ENCODE data around the gene MATCAP1. TPM values are rescaled to one million over a fixed set of nuclear protein-coding genes. Genes with fewer than 3 reads are reported as not detected.

MATCAP1 gene
- polyA plus RNA-seq, 4 donors: 15.7 to 19.0 (median 18.2) TPM

DNA sequence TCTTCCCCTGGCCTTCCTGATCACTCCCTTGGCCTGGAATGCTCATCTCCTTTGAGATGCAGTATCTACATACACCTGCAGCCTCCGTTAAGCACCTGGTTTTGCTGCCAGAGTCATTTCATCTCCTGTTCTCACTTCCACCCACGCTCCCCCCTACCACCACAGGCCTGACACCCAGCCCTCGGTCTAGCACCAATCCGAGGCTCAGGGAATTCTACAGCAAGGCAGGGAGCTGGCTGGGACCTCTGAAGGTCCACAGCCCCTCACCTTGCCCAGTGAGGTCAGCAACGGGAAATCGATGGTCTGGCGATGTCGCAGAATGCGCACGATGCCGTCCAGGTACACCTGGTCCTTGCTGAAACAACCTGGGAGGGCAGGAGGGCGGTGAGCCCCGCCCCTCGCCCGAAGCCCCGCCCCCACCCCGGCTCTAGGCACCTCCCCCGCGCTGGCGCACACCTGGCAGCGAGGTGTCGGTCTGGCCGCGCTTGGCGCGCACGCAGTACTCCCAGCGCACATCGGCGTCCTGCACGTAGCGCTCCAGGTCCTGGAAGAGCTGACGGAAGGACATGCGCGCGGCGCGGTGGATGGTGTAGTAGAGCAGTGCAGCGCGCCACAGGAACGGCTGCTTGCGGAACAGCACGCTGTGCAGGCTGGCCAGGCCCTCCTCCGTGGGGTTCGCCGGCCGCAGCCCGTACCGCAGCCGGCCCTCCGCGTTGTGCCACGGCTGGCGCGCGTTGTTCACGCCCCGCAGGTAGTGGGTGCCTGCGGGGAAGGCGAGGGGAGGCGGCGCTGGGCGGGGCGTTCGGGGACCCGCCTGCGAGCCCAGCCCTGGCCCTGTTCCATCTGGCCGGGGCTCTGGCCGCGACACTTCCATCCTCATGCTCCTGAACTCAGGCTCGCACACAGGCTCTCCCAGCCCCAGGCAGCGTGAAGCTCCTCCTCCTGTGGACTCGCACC is 5.7 kb downstream of the MATCAP1 start:
- peaks cover 0 to 42% (median 0%) of the 10 kb centered on the region in 3 donors for H3K27me3 ChIP-seq (ENCODE audit: control insufficient read depth in 3 of 3, insufficient read depth in 3 of 3, low read length in 3 of 3)
- H3K4me3 ChIP-seq (ENCODE audit: low read depth in 1 of 3, low read length in 3 of 3): peak overlapping the region in 2 of 3 donors; percentile 25 to 48
- WGBS, 3 donors: 2 to 5% (median 4%) methylated on average over 49 to 73 of the region's 73 CpGs
- peak overlapping the region in 2 of 3 donors; percentile 30 to 66 for H3K27ac ChIP-seq (ENCODE audit: low read depth in 1 of 3, low read length in 2 of 3)
- H3K36me3 ChIP-seq (ENCODE audit: control insufficient read depth in 3 of 3, insufficient read depth in 2 of 3, low read depth in 1 of 3, low read length in 3 of 3): peaks cover 0 to 8% (median 0%) of the 10 kb centered on the region in 3 donors
- H3K9me3 ChIP-seq (ENCODE audit: control insufficient read depth in 2 of 2, insufficient read depth in 1 of 2, low read depth in 1 of 2, low read length in 1 of 2): no peaks in the 10 kb centered on the region
- FAIRE-seq (no peak), DNase-seq (peak; percentile 90 to 92)
- peaks cover 3 to 30% (median 4%) of the 10 kb centered on the region in 3 donors for H3K4me1 ChIP-seq (ENCODE audit: control insufficient read depth in 3 of 3, insufficient read depth in 2 of 3, low read depth in 1 of 3, low read length in 2 of 3)

DNA sequence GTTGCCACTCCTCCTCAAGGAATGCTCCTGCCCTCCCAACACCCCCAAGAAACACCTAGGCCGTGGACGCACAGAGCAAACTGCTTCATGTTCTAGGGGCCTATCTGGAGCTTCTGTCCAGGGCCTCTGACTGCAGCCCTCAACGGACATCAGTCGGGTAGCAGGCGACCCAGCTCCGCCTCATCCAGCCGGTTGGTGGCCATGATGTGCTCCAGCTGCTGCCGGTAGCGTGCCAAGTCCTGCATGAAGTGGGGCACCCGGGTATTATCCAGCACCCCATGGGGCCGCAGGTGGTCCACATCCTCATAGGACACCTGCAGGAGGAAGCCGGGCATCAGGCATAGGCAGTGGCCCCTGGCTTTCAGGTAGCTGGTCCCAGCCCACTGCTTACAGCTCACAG is 7.1 kb downstream of the MATCAP1 start:
- peaks cover 0 to 56% (median 0%) of the 10 kb centered on the region in 3 donors for H3K27me3 ChIP-seq (ENCODE audit: control insufficient read depth in 3 of 3, insufficient read depth in 3 of 3, low read length in 3 of 3)
- 90 to 93% (median 90%) methylated on average over 12 of the region's 12 CpGs for WGBS, 3 donors
- FAIRE-seq: no peak
- H3K4me1 ChIP-seq (ENCODE audit: control insufficient read depth in 3 of 3, insufficient read depth in 2 of 3, low read depth in 1 of 3, low read length in 2 of 3): peaks cover 3 to 27% (median 4%) of the 10 kb centered on the region in 3 donors
- H3K36me3 ChIP-seq (ENCODE audit: control insufficient read depth in 3 of 3, insufficient read depth in 2 of 3, low read depth in 1 of 3, low read length in 3 of 3): peaks cover 0 to 8% (median 0%) of the 10 kb centered on the region in 3 donors
- DNase-seq: no peak
- no peak overlapping the region for H3K4me3 ChIP-seq (ENCODE audit: low read depth in 1 of 3, low read length in 3 of 3)
- no peak overlapping the region for H3K27ac ChIP-seq (ENCODE audit: low read depth in 1 of 3, low read length in 2 of 3)
- H3K9me3 ChIP-seq (ENCODE audit: control insufficient read depth in 2 of 2, insufficient read depth in 1 of 2, low read depth in 1 of 2, low read length in 1 of 2): no peaks in the 10 kb centered on the region

DNA sequence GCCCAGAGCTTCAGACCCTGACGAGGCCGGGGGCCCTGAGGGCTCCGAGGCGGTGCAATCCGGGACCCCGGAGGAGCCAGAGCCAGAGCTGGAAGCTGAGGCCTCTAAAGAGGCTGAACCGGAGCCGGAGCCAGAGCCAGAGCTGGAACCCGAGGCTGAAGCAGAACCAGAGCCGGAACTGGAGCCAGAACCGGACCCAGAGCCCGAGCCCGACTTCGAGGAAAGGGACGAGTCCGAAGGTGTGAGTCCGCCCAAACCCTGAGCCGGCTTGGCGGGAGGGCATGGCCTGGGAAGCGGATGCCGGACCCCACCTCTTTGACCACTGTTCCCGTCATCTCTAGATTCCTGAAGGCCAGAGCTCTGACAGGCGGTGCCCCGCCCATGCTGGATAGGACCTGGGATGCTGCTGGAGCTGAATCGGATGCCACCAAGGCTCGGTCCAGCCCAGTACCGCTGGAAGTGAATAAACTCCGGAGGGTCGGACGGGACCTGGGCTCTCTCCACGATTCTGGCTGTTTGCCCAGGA is 9.0 kb downstream of the MATCAP1 start:
- Histone ChIP-seq H3K4me1 (ENCODE audit: control insufficient read depth in 3 of 3, insufficient read depth in 2 of 3, low read depth in 1 of 3, low read length in 2 of 3) (peaks cover 4 to 41% (median 6%) of the 10 kb centered on the region in 3 donors), H3K27ac (ENCODE audit: low read depth in 1 of 3, low read length in 2 of 3) (peak overlapping the region in 2 of 3 donors; percentile 57 to 93), H3K4me3 (ENCODE audit: low read depth in 1 of 3, low read length in 3 of 3) (peak overlapping the region in 2 of 3 donors; percentile 11 to 30), H3K36me3 (ENCODE audit: control insufficient read depth in 3 of 3, insufficient read depth in 2 of 3, low read depth in 1 of 3, low read length in 3 of 3) (peaks cover 0 to 4% (median 0%) of the 10 kb centered on the region in 3 donors), H3K9me3 (ENCODE audit: control insufficient read depth in 2 of 2, insufficient read depth in 1 of 2, low read depth in 1 of 2, low read length in 1 of 2) (no peaks in the 10 kb centered on the region), H3K27me3 (ENCODE audit: control insufficient read depth in 3 of 3, insufficient read depth in 3 of 3, low read length in 3 of 3) (peaks cover 0 to 74% (median 0%) of the 10 kb centered on the region in 3 donors)
- 40 to 59% (median 52%) methylated on average over 31 of the region's 31 CpGs for WGBS, 3 donors
- DNase-seq (no peak), FAIRE-seq (no peak)

DNA sequence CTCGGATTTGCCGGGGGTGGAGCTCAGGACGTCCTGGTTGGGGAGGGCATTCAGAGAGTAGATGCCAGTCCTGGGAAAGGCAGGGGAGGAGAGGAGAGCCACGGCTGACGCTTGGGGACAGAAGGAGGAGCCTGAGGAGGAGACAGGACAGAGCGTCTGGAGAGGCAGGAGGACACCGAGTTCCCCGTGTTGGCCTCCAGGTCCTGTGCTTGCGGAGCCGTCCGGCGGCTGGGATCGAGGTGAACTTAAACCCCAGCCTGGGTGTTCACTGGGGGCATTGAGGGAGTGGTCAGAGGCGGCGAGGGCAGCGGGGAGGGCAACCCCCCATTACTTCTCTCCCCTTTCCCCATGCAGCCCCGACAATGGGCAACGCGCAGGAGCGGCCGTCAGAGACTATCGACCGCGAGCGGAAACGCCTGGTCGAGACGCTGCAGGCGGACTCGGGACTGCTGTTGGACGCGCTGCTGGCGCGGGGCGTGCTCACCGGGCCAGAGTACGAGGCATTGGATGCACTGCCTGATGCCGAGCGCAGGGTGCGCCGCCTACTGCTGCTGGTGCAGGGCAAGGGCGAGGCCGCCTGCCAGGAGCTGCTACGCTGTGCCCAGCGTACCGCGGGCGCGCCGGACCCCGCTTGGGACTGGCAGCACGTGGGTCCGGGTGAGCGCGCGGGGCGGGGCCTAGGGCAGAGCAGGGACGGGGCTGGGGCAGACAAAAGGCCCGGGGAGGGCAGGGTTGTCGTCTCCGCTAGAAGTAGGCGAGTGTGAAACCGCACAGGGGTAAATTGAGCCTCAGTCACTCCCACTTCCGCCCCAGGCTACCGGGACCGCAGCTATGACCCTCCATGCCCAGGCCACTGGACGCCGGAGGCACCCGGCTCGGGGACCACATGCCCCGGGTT is 9.7 kb downstream of the MATCAP1 start:
- WGBS, 3 donors: 1 to 2% (median 1%) methylated on average over 62 to 71 of the region's 71 CpGs
- peak; percentile 93 to 95 for DNase-seq
- FAIRE-seq: no peak
- Histone ChIP-seq H3K27ac (ENCODE audit: low read depth in 1 of 3, low read length in 2 of 3) (peak overlapping the region in 2 of 3 donors; percentile 83 to 93), H3K4me3 (ENCODE audit: low read depth in 1 of 3, low read length in 3 of 3) (peak overlapping the region in 2 of 3 donors; percentile 30 to 32), H3K4me1 (ENCODE audit: control insufficient read depth in 3 of 3, insufficient read depth in 2 of 3, low read depth in 1 of 3, low read length in 2 of 3) (peaks cover 4 to 48% (median 9%) of the 10 kb centered on the region in 3 donors), H3K9me3 (ENCODE audit: control insufficient read depth in 2 of 2, insufficient read depth in 1 of 2, low read depth in 1 of 2, low read length in 1 of 2) (no peaks in the 10 kb centered on the region), H3K27me3 (ENCODE audit: control insufficient read depth in 3 of 3, insufficient read depth in 3 of 3, low read length in 3 of 3) (peaks cover 0 to 81% (median 0%) of the 10 kb centered on the region in 3 donors), H3K36me3 (ENCODE audit: control insufficient read depth in 3 of 3, insufficient read depth in 2 of 3, low read depth in 1 of 3, low read length in 3 of 3) (peaks cover 0 to 4% (median 0%) of the 10 kb centered on the region in 3 donors)

DNA sequence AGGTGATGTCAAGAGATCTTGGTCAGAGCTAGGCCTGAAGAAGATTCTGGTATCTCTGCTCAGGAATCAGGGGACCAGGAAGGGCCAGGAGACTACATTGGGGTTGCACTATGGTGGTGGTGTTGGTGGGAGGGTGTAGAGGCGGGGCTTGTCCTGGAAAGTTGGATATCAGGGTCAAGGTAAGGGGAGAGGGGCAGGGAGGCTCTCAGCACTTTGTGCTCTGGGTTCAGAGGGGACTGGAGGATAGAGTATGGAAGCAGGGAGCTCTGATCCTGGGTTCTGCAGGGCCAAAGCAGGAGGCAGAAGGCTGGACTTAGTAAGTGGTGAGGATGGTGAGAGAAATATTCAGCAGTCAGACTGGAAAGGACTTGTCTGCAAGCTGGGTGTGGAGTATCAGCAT is 10.4 kb downstream of the MATCAP1 start:
- H3K4me3 ChIP-seq (ENCODE audit: low read depth in 1 of 3, low read length in 3 of 3): no peak overlapping the region
- H3K36me3 ChIP-seq (ENCODE audit: control insufficient read depth in 3 of 3, insufficient read depth in 2 of 3, low read depth in 1 of 3, low read length in 3 of 3): peaks cover 0 to 4% (median 0%) of the 10 kb centered on the region in 3 donors
- FAIRE-seq (no peak), DNase-seq (no peak)
- H3K27me3 ChIP-seq (ENCODE audit: control insufficient read depth in 3 of 3, insufficient read depth in 3 of 3, low read length in 3 of 3): peaks cover 0 to 89% (median 0%) of the 10 kb centered on the region in 3 donors
- WGBS, 3 donors: 71 to 93% (median 89%) methylated on average over 1 of the region's 1 CpG
- peaks cover 0 to 42% (median 9%) of the 10 kb centered on the region in 3 donors for H3K4me1 ChIP-seq (ENCODE audit: control insufficient read depth in 3 of 3, insufficient read depth in 2 of 3, low read depth in 1 of 3, low read length in 2 of 3)
- H3K27ac ChIP-seq (ENCODE audit: low read depth in 1 of 3, low read length in 2 of 3): peak overlapping the region in 2 of 3 donors; percentile 83 to 93
- H3K9me3 ChIP-seq (ENCODE audit: control insufficient read depth in 2 of 2, insufficient read depth in 1 of 2, low read depth in 1 of 2, low read length in 1 of 2): no peaks in the 10 kb centered on the region

DNA sequence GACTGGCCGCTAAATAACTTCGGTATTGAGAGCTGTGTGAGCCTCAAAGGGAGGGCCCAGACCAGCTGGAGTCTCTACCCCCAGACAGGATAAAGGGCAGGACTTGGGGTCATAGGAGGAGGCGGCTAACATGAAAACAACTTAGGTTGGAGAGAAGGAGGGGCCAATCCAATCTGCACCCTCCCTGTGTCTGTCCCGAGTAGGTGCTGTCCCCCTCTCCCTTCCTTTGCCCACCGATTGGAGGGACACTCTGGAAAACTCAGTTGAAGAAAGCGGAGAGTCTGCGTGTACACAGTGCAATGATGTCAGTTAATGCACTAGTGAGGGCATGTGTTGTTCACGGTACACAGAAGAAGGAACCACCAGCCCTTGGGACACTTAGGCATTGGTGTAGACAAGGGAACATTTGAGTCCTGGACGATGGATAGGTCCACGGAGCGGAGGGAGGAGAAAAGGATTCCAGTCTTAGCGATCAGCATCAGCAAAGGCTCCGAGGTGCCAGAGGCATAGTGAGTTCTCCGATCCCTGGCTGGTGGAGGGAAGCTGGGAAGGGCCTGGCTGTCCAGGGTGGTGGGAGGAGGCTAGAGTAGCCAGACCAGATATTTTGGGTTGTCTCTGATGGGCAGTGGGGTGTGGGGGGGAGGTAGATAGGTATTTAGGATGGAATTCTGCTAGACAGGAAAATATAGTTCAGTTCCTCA is 12.7 kb downstream of the MATCAP1 start:
- WGBS, 3 donors: 40 to 54% (median 43%) methylated on average over 14 of the region's 14 CpGs
- Histone ChIP-seq H3K9me3 (ENCODE audit: control insufficient read depth in 2 of 2, insufficient read depth in 1 of 2, low read depth in 1 of 2, low read length in 1 of 2) (no peaks in the 10 kb centered on the region), H3K4me3 (ENCODE audit: low read depth in 1 of 3, low read length in 3 of 3) (peak overlapping the region in 2 of 3 donors; percentile 20 to 31), H3K27ac (ENCODE audit: low read depth in 1 of 3, low read length in 2 of 3) (peak overlapping the region in 1 of 3 donors; percentile 80), H3K4me1 (ENCODE audit: control insufficient read depth in 3 of 3, insufficient read depth in 2 of 3, low read depth in 1 of 3, low read length in 2 of 3) (peaks cover 0 to 44% (median 9%) of the 10 kb centered on the region in 3 donors), H3K27me3 (ENCODE audit: control insufficient read depth in 3 of 3, insufficient read depth in 3 of 3, low read length in 3 of 3) (peaks cover 0 to 98% (median 2%) of the 10 kb centered on the region in 3 donors), H3K36me3 (ENCODE audit: control insufficient read depth in 3 of 3, insufficient read depth in 2 of 3, low read depth in 1 of 3, low read length in 3 of 3) (no peaks in the 10 kb centered on the region)
- FAIRE-seq (no peak), DNase-seq (no peak)

DNA sequence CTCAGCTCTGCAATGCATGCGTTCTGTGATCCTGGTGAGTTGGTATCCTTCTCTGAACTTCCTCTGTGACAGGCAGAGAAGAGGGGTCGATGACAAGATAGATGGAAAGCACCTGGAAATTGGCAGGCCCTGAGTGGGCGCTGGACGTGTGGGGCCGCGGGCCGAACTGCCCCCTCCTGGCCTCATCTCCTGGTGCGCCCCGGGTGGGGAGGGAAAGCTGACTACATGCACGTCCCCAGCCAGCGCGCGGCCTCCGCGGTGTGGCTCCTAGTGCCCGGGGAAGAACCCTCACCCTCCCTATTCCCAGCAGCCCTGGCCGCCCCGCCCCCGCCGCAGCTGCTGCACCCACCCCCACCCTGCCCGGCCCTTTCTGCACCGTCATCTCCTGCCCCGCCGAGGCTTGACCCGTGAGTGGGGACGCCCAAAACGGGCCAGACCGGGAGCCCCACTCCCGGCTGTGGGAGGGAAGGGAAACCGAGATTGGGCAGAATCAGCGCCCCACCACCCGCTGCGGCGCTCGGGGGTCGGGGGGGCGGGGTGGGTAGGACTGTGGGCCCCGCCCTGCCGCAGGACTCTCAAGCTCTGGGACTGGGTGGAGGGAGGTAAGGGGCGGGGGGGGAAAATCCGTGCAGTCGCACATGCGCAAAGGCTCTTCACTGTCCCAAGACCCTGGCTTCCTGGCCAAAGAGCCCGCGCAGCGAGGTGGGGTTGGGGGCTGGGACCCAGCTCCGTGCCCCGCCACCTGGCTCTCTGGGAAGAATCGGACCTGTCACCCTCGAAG is 13.4 kb downstream of the MATCAP1 start, which contains the start of gene NOL3:
Gene NOL3 (plus strand): TSS at position 371 of the 781 bp plus-strand sequence.
- Histone ChIP-seq H3K27me3 (ENCODE audit: control insufficient read depth in 3 of 3, insufficient read depth in 3 of 3, low read length in 3 of 3) (peaks cover under 1 to 98% (median 4%) of the 10 kb centered on the region in 3 donors), H3K27ac (ENCODE audit: low read depth in 1 of 3, low read length in 2 of 3) (peak within 1 kb of the TSS in 2 of 3 donors; percentile 32 to 80)

More for the DNA sequence above, 13.4 kb downstream of the MATCAP1 start, which contains the start of gene NOL3:
- 1 to 2% (median 2%) methylated on average over 38 to 50 of the region's 50 CpGs for WGBS, 3 donors
- peak within 1 kb of the TSS; percentile 4 to 31 (median 20) for H3K4me3 ChIP-seq (ENCODE audit: low read depth in 1 of 3, low read length in 3 of 3)
- DNase-seq: peak; percentile 45 to 62
- FAIRE-seq: no peak
- no peaks in the 10 kb centered on the region for H3K9me3 ChIP-seq (ENCODE audit: control insufficient read depth in 2 of 2, insufficient read depth in 1 of 2, low read depth in 1 of 2, low read length in 1 of 2)
- H3K36me3 ChIP-seq (ENCODE audit: control insufficient read depth in 3 of 3, insufficient read depth in 2 of 3, low read depth in 1 of 3, low read length in 3 of 3): no peaks in the 10 kb centered on the region
- peaks cover 0 to 48% (median 13%) of the 10 kb centered on the region in 3 donors for H3K4me1 ChIP-seq (ENCODE audit: control insufficient read depth in 3 of 3, insufficient read depth in 2 of 3, low read depth in 1 of 3, low read length in 2 of 3)

All from small intestine (tissue), 7 donors.